HG03097 (cell line): ENCODE data around the gene WSB2.
"Not testable (repeated sequence)": the region's sequence is repeated elsewhere in the genome, so short reads cannot be mapped to it uniquely, and the experiment has no call there.

Source experiments
- ATAC-seq: cut with Tn5 transposase; IDR thresholded peaks from one replicate; pipeline ENCODE4 v1.9.1; 2021; ENCODE audit not compliant: unreplicated experiment, low FRiP score

WSB2 gene

GRCh38 chr12:117999806-118000205, 61.2 kb downstream of the WSB2 start:
- ATAC-seq: not testable (repeated sequence)

- ATAC-seq: no peak
These were observed 62.3 kb downstream of the WSB2 start for GRCh38 chr12:117998719-117999118.

GRCh38 chr12:117994551-117995438, 66.2 kb downstream of the WSB2 start:
- no peak for ATAC-seq

GRCh38 chr12:117986705-117987469, 74.1 kb downstream of the WSB2 start:
- no peak for ATAC-seq

- ATAC-seq: no peak
These were observed 75.8 kb downstream of the WSB2 start for GRCh38 chr12:117985182-117985581.
